HepG2 (cell line): Measurements from ENCODE around the gene ITGB2. TPM values are rescaled to one million over a fixed set of nuclear protein-coding genes. Genes with fewer than 3 reads are reported as not detected.

ENCODE experiments used
- ARID4A ChIP-seq: sonication (generic); formaldehyde crosslinking; IDR thresholded peaks from 2 replicates; pipeline ENCODE4 v1.5.0; 2020; ENCODE audit warnings: mild to moderate bottlenecking, missing genetic modification reagents, borderline replicate concordance
- CENPT ChIP-seq: sonication (generic); formaldehyde crosslinking; IDR thresholded peaks from 2 replicates; pipeline ENCODE4 v1.8.0; 2022; ENCODE audit warnings: low read depth, mild to moderate bottlenecking, moderate library complexity, missing genetic modification reagents
- ETS1 ChIP-seq: sonication (generic); formaldehyde crosslinking; IDR thresholded peaks from 2 replicates; pipeline ENCODE4 v1.4.0; 2020; ENCODE audit warnings: missing genetic modification reagents
- HIC2 ChIP-seq: sonication (generic); formaldehyde crosslinking; IDR thresholded peaks from 2 replicates; pipeline ENCODE4 v1.9.0; 2022; ENCODE audit warnings: low read depth, missing genetic modification reagents
- MBNL3 ChIP-seq: fragments of 250-450 bp; sonication (Bioruptor Pico); conservative IDR thresholded peaks from 2 replicates; pipeline ENCODE4 v1.8.0; 2022; ENCODE audit warnings: mild to moderate bottlenecking, inconsistent platforms
- MED8 ChIP-seq: sonication (generic); formaldehyde crosslinking; IDR thresholded peaks from 2 replicates; pipeline ENCODE4 v1.8.1; 2023; ENCODE audit warnings: mild to moderate bottlenecking, missing genetic modification reagents; ENCODE audit not compliant: insufficient replicate concordance
- MYC ChIP-seq: sonication (generic); formaldehyde crosslinking; IDR thresholded peaks from 2 replicates; pipeline ENCODE4 v1.9.0; 2021; ENCODE audit warnings: missing genetic modification reagents, borderline replicate concordance
- MYPOP ChIP-seq: sonication (generic); formaldehyde crosslinking; IDR thresholded peaks from 2 replicates; pipeline ENCODE4 v1.8.1; 2023; ENCODE audit warnings: mild to moderate bottlenecking, moderate library complexity, missing genetic modification reagents
- NFKBIZ ChIP-seq: IDR thresholded peaks from 2 replicates; pipeline ENCODE4 v1.6.1; 2018; ENCODE audit warnings: missing genetic modification reagents, missing compliant biosample characterization
- NFYC ChIP-seq: IDR thresholded peaks from 2 replicates; pipeline ENCODE4 v1.6.1; 2016; ENCODE audit warnings: missing genetic modification reagents, missing compliant biosample characterization
- SKIL ChIP-seq: sonication (generic); formaldehyde crosslinking; IDR thresholded peaks from 2 replicates; pipeline ENCODE4 v1.8.0; 2022; ENCODE audit warnings: missing genetic modification reagents, mild to moderate bottlenecking, moderate library complexity, borderline replicate concordance
- ZFP36L1 ChIP-seq: sonication (generic); formaldehyde crosslinking; IDR thresholded peaks from 2 replicates; pipeline ENCODE4 v1.8.0; 2022; ENCODE audit warnings: mild to moderate bottlenecking, missing genetic modification reagents, moderate library complexity
- ZFYVE20 ChIP-seq: sonication (generic); formaldehyde crosslinking; IDR thresholded peaks from 2 replicates; pipeline ENCODE4 v1.8.0; 2023; ENCODE audit warnings: low read depth, mild to moderate bottlenecking, moderate library complexity, missing genetic modification reagents, borderline replicate concordance
- ZNF704 ChIP-seq: sonication (generic); formaldehyde crosslinking; IDR thresholded peaks from 2 replicates; pipeline ENCODE4 v1.8.1; 2023; ENCODE audit warnings: mild to moderate bottlenecking, inconsistent platforms, moderate library complexity, missing genetic modification reagents, borderline replicate concordance
- ZNF776 ChIP-seq: sonication (generic); formaldehyde crosslinking; IDR thresholded peaks from 2 replicates; pipeline ENCODE4 v1.4.0; 2020; ENCODE audit warnings: mild to moderate bottlenecking, missing genetic modification reagents
- polyA plus RNA-seq, 8 experiments: library from polyadenylated mRNA; depleted of rRNA in 3 of 8; stranded (reverse) in 7 of 8; unstranded in 1 of 8; fragments of >200 nt; fragmentation: Illumina TruSeq in 4 of 8; extraction: Trizol in 4 of 8; gene quantifications; 2 replicates each; pipeline versions ENCODE4 v1.2.1 to v1.2.3, GENCODE V29; 2011 to 2016; ENCODE audit warnings: low read depth in 4 of 8, missing spikeins in 1 of 8, mixed read lengths in 1 of 8; ENCODE audit not compliant: insufficient read depth in 1 of 8
- total RNA-seq, 5 experiments: library from RNA; depleted of rRNA; stranded (reverse); fragments of >200 nt; fragmentation: Illumina TruSeq; extraction: Trizol; gene quantifications; 2 replicates each; pipeline ENCODE4 v1.2.3, GENCODE V29; 2016; ENCODE audit warnings: low read depth in 1 of 5

Gene ITGB2
- total and polyA plus RNA-seq, 2 of the 13 experiments (the other 11 are each of a cell fraction or from before 2014, with no cell fraction given), result 4.2 to 18.0 TPM

- TF ChIP-seq MYC (peak; percentile 57; the same call in 1 of the 2 replicates), ETS1 (CRISPR knock-in tag) (no peak), ZFYVE20 (CRISPR knock-in tag) (0 out of 2 replicates have a peak, but pooled peaks have one; percentile 30), NFKBIZ (CRISPR knock-in tag) (no peak), ZFP36L1 (CRISPR knock-in tag) (no peak), ZNF704 (CRISPR knock-in tag) (no peak), ARID4A (peak; percentile 34; the same call in 1 of the 2 replicates), NFYC (CRISPR knock-in tag) (no peak), SKIL (CRISPR knock-in tag) (no peak; the same call in 1 of the 2 replicates), HIC2 (CRISPR knock-in tag) (no peak), MBNL3 (CRISPR knock-in tag) (no peak), MYPOP (CRISPR knock-in tag) (no peak), MED8 (CRISPR knock-in tag) (no peak), CENPT (CRISPR knock-in tag) (no peak), ZNF776 (no peak)
These were observed 83.8 kb downstream of the ITGB2 start (continued) for GRCh38 chr21:44836666-44837471.
